Inflammatory macrophage treated with lipopolysaccharide for 1 hour (primary cell): Measurements from ENCODE around the gene NFIX.

Source experiments
- DNase-seq, 2 donors: peaks; one replicate each; pipeline ENCODE4 v3.0.0-alpha.2; 2020 to 2022

NFIX gene

GRCh38 chr19:12990853-12991252 lies 4.4 kb upstream of the NFIX start:
- DNase-seq, result no peak

DNA sequence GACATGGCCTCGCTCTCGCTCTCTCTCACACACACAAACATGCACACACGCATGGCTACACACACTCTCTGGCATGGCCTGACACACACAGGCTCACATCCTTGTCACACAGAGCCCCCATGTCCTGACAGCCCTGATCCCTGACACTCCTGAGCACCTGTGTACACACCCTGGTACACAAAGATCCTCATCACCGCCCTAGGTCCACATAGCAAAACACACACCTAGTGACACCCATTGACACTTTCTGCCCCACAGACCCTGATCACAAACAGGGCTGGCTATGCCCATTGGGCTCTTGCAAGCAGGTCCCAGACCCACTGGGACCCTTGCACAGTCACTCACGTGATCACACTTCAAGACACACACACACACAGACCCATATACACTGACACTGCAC lies 4.0 kb upstream of the NFIX start:
- no peak for DNase-seq

DNA sequence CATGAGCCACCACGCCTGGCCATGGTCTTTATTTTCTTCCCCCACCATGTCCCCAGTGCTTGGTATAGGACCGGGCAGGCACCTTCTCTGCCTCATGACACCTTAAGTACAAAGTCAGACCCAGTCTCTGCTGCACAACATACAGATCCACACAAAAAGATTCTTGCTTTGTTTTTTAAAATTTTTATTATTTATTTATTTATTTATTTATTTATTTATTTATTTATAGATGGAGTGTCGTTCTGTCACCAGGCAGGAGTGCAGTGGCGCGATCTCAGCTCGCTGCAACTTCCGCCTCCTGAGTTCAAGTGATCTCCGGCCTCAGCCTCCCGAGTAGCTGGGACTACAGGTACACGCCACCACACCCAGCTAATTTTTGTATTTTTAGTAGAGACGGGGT lies 2.5 kb upstream of the NFIX start:
- DNase-seq, result no peak

- no peak for DNase-seq
Measured at GRCh38 chr19:12993562-12993961, 1.7 kb upstream of the NFIX start.

GRCh38 chr19:12995596-12996405 lies 526 bp downstream of the NFIX start:
- DNase-seq, result no peak

GRCh38 chr19:12996406-12997094 lies 1.3 kb downstream of the NFIX start:
- DNase-seq, result no peak

GRCh38 chr19:12997179-12997966 lies 2.1 kb downstream of the NFIX start:
- DNase-seq, result no peak

DNA sequence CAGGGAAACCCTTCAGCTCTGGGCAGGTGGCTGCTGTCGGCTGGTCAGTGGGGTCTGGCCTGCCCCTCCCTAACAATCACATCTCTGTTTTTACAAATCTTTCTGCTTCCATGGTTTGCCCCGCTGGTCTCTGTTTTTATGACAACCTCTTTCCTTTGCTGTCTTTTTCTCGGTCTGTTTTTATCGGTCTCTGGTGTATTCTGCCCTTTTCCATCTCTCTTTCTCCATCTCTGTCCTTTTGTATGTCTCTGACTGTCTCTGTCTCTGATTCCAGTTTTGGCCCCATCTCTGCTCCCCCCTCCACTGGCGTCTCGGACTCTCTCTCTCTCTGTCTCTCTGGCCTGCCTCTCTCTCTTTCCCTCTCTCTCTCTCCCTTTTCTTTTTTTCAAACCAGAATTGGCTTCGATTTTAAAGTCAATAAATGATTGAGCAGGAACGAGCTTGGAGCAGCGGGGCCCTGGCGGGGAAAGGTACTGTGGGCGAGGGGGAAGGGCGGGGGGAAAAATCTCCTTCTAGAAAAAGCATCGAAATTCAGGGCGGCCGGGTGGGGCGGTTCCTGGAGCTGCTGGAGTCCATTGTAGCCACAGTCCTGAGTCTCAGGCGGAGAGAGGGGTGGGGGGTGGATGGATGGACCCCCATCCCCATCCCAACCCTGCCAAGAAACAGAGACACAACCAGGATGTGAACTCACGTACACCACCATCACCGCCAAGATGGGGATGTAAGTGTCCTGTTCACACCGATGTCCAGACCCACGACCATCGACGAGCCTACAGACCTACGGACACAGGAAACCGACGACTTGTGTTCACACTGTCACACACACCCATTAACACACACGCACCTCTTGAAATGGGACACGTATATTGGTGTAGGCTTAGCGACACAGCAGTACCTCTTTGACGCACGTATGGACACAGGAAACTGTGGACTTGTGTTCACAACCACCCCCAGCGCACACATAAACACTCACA lies 3.0 kb downstream of the NFIX start:
- no peak for DNase-seq

GRCh38 chr19:13001166-13001501 lies 5.9 kb downstream of the NFIX start:
- no peak for DNase-seq

DNA sequence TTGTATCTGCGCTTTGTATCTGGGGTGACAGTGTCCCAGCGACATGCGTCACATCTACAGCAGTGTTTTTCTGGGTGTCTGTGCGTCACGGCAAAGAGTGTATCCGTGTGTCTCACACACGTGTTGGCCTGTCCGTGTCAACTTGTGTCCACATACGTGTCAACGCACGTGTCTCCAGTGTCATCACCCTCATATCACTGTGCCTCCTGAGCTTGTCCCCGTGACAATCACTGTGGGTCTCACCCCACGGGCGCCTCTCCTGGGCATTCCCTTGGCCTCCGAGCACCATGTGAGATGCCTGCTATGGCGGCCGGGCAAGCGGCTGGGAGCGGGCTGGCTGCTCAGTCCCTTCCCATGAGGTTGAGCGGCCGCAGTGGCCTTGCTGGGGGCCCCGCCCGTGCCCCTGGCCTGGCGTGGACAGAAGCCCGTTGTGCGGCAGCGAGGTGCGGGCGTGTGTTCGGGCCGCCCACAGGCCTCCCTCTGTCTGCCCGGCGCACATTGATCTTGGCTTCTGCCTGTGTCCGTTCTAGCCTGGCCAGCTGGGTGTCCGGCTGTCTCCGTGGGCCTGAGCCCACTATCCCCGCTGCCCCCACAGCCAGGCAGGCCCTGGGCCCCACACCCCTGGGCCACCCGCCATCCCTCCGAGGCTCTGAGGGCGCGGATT lies 6.4 kb downstream of the NFIX start:
- no peak for DNase-seq

DNA sequence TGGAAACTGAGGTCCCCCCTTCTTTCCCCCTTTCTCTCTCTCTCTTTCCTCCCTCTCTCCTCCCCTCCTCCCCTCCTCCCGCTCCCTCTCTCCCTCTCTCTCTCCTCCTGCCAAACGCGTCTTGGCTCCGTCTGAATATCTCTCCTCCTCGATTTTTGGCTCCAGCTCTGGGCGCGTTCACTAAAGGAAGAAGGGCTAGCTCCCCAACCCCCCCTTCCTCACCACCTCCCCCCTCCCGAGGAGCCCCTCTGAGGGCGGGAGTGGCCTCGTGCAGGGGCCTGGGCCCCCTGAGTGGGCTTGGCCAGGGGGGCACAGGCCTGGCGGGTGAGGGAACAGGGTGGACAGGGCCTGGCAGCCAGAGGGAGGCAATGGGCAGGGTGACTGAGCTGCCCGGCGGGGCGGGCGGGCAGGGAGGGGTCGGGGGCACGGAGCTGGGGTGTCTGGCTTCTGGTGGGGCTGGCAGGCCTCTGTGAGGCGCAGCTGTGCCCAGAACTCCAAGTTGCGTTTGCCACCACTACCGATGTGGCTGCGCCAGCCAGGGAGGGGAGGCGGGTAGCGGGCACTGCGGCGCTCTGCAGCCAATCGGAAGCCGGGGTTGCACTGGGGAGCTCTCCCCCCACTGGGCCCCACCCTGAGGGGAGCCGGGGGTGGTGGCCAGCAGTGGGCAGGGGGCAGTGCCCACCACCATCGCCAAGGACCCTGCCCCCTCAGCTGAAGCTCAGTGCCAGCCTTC lies 7.1 kb downstream of the NFIX start:
- no peak for DNase-seq

- no peak for DNase-seq
Measured at GRCh38 chr19:13003081-13003480, 7.8 kb downstream of the NFIX start.

DNA sequence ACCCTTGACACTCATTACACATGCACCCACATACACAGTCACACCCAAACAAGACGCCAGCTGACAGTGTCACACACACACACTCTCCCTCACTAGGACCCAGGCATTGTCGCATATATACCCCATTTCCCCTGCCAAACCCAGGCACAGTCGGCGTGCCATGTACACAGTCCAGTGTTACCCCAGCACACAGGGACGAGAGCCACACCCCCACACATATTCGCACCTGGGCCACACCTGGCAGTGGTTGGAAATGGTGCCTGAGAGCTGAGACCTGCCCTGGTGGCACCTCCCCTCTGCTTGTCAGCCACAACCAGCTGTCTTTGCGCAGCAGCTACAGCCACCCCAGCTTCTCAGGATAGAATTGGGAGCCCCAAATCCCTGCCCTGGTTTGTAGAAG lies 9.0 kb downstream of the NFIX start:
- no peak for DNase-seq

GRCh38 chr19:13005253-13005652 lies 10.0 kb downstream of the NFIX start:
- DNase-seq, result no peak

DNA sequence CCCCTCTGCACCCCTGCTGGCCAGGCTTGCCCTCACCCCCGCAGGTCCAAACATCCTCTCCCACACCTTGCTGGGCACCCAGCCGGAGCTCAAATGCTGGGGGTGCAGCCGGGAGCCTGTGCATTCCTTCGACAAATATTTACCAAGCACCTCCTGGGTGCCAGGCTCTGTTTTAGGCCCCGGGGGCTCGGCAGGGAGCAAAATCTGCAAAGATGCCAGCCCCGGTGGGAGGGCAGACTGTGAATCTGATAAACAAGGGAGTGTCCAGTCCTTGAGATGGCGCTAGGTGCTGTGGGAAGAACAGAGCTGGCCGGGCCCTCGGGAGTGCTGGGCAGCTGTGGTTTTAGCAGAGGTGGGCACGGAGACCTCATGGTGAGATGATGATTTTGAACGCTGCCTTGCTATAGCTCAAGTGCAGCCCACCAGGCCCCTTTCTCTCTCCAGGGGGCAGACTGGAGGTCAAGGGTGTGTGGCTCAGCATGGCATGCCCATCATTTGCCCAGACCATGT lies 10.6 kb downstream of the NFIX start:
- no peak for DNase-seq

GRCh38 chr19:13006431-13007281 lies 11.4 kb downstream of the NFIX start:
- no peak for DNase-seq

DNA sequence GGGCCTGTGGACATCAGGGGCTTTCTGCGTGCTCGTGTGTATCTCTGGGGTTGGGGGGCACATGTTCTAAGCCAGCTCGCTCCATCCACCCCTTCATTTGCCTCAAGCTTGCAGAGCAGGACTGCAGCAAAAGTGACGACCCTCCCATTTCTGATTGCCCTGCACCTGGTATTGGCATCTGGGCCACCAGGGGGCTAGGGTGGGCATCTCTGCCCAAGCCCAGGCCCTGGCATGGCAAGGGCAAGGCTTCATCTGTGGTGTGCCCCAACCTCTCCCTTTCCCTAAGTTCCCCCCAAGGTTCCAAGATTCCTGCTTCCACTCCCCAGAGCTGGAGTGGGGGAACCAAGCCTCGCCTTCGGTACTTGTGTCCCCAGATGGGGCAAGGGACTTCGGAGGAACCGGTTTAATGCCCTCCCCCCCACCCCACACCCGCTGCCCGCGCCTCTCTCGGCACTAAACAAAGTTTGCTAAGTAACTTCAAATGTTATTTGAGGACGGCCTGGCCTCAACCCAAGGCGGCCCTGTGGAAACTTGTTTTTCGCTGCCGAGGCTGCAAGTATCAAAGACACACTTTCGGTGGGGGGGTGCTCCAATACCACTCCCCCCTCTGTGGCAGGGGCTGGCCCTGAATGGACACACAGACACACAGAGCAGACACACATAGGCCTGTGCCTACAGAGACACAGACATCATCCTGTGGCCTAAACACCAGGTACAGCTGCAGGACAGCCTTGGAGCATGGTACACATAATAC lies 12.2 kb downstream of the NFIX start:
- no peak for DNase-seq

- no peak for DNase-seq
Measured at GRCh38 chr19:13008926-13009787, 13.9 kb downstream of the NFIX start.
